Suprapubic skin (tissue), 4 donors: ENCODE measurements around the gene SNX2.

Source experiments
- CTCF ChIP-seq, 2 donors: fragments of 200-600 bp in 1 of 2; fragments of 450-650 bp in 1 of 2; sonication (generic) in 1 of 2; IDR thresholded peaks; one replicate each; pipeline ENCODE4 v1.5.1; 2016 to 2019; ENCODE audit warnings: antibody characterized with exemption in 2 of 2, mild to moderate bottlenecking in 1 of 2, moderate library complexity in 1 of 2
- EP300 ChIP-seq: sonication (generic); formaldehyde crosslinking; IDR thresholded peaks from one replicate; pipeline ENCODE4 v1.6.1; 2017; ENCODE audit warnings: antibody characterized with exemption
- POLR2A ChIP-seq, 2 donors: fragments of 450-650 bp; IDR thresholded peaks; one replicate each; pipeline ENCODE4 v1.6.1; 2017; ENCODE audit warnings: antibody characterized with exemption in 2 of 2, mild to moderate bottlenecking in 2 of 2, moderate library complexity in 2 of 2
- POLR2AphosphoS5 ChIP-seq, 3 donors: sonication (generic); formaldehyde crosslinking; IDR thresholded peaks; one replicate each; pipeline ENCODE4 v1.6.1; 2017; ENCODE audit warnings: antibody characterized with exemption in 3 of 3

DNA sequence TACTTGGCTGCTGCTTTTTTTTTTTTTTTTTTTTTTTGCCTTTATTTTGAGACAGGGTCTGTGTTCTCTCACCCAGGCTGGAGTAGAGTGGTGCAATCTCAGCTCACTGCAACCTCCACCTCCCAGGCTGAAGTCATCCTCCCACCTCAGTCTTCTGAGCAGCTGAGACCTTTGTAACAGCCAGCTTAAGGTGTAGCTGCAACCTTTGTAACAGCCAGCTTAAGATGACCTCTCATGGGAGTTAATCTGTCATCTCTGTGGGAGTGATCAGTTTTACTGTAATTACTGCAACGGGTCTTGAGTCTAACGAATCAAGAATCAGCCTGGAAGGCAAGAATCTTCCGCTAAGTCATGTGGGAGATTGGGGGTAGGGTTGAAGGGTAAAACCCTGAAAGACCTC, 31.6 kb upstream of the SNX2 start:
- TF ChIP-seq CTCF (IDR thresholded peaks at IDR 0.05) (no peak), POLR2AphosphoS5 (IDR thresholded peaks at IDR 0.05) (no peak), POLR2A (IDR thresholded peaks at IDR 0.05) (no peak), EP300 (no peak)
